Mesothelial cell of epicardium (in vitro differentiated cells): ENCODE data around the gene SDR9C7. TPM values are rescaled to one million over a fixed set of nuclear protein-coding genes. Genes with fewer than 3 reads are reported as not detected.
"Not testable (repeated sequence)": the region's sequence is repeated elsewhere in the genome, so short reads cannot be mapped to it uniquely, and the experiment has no call there.

Experiments used
- DNase-seq, 2 experiments: peaks; one replicate each; pipeline ENCODE4 v3.0.0; 2021; ENCODE audit warnings: low spot score in 2 of 2; ENCODE audit not compliant: unreplicated experiment in 2 of 2
- H3K27ac Mint-ChIP-seq: 2 replicates; pipeline ENCODE4 v1.8.0; 2021; ENCODE audit warnings: mixed read lengths
- H3K27me3 Mint-ChIP-seq: 2 replicates; pipeline ENCODE4 v1.8.0; 2021; ENCODE audit warnings: low read depth, mixed read lengths
- H3K36me3 Mint-ChIP-seq: 2 replicates; pipeline ENCODE4 v1.8.0; 2021; ENCODE audit warnings: mixed read lengths
- H3K4me1 Mint-ChIP-seq: 2 replicates; pipeline ENCODE4 v1.8.0; 2021; ENCODE audit warnings: mixed read lengths
- H3K4me3 Mint-ChIP-seq: 2 replicates; pipeline ENCODE4 v1.8.0; 2021; ENCODE audit warnings: mild to moderate bottlenecking, moderate library complexity, mixed read lengths
- H3K9me3 Mint-ChIP-seq: 2 replicates; pipeline ENCODE4 v1.8.0; 2021; ENCODE audit warnings: mixed read lengths
- total RNA-seq: library from RNA; stranded (reverse); gene quantifications from 3 replicates; pipeline ENCODE4 v1.2.1, GENCODE V29; 2021
- TF ChIP-seq, protein P1 (sequence below): fragments of 200-600 bp; sonication (generic); IDR thresholded peaks from one replicate; pipeline ENCODE4 v1.5.0; 2021; ENCODE audit warnings: antibody characterized with exemption; ENCODE audit not compliant: unreplicated experiment

Gene SDR9C7
- total RNA-seq, 1 donor from 2014 or later = 0.40 TPM

GRCh38 chr12:56921346-56921745, 12.9 kb downstream of the SDR9C7 start:
- Mint-ChIP-seq H3K27me3 (peaks cover 16% of the 10 kb centered on the region), H3K36me3 (no peaks in the 10 kb centered on the region), H3K4me3 (no peak overlapping the region), H3K27ac (no peak overlapping the region), H3K9me3 (peaks cover 10% of the 10 kb centered on the region), H3K4me1 (no peaks in the 10 kb centered on the region)
- DNase-seq = no peak
- TF ChIP-seq, protein P1, sequence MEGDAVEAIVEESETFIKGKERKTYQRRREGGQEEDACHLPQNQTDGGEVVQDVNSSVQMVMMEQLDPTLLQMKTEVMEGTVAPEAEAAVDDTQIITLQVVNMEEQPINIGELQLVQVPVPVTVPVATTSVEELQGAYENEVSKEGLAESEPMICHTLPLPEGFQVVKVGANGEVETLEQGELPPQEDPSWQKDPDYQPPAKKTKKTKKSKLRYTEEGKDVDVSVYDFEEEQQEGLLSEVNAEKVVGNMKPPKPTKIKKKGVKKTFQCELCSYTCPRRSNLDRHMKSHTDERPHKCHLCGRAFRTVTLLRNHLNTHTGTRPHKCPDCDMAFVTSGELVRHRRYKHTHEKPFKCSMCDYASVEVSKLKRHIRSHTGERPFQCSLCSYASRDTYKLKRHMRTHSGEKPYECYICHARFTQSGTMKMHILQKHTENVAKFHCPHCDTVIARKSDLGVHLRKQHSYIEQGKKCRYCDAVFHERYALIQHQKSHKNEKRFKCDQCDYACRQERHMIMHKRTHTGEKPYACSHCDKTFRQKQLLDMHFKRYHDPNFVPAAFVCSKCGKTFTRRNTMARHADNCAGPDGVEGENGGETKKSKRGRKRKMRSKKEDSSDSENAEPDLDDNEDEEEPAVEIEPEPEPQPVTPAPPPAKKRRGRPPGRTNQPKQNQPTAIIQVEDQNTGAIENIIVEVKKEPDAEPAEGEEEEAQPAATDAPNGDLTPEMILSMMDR = no peak

DNA sequence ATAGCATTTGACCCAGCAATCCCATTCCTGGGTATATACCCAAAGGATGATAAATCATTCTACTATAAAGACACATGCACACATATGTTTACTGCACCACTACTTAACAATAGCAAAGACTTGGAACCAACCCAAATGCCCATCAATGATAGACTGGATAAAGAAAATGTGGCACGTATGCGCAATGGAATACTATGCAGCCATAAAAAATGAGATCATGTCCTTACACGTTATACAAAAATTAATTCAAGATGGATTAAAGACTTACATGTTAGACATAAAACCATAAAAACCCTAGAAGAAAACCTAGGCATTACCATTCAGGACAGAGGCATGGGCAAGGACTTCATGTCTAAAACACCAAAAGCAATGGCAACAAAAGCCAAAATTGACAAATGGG, 16.1 kb downstream of the SDR9C7 start:
- not testable (repeated sequence) for DNase-seq, H3K27ac Mint-ChIP-seq, H3K4me1 Mint-ChIP-seq, H3K4me3 Mint-ChIP-seq, H3K9me3 Mint-ChIP-seq, H3K36me3 Mint-ChIP-seq
- peaks cover 12% of the 10 kb centered on the region for H3K27me3 Mint-ChIP-seq

GRCh38 chr12:56916996-56917333, 17.2 kb downstream of the SDR9C7 start:
- no peak for DNase-seq
- Mint-ChIP-seq H3K27ac (no peak overlapping the region), H3K9me3 (peaks cover 10% of the 10 kb centered on the region), H3K36me3 (no peaks in the 10 kb centered on the region), H3K27me3 (peaks cover 12% of the 10 kb centered on the region), H3K4me3 (no peak overlapping the region), H3K4me1 (no peaks in the 10 kb centered on the region)
- TF ChIP-seq, protein P1 = no peak

- no peaks in the 10 kb centered on the region for H3K4me1 Mint-ChIP-seq
- no peak for DNase-seq
- H3K36me3 Mint-ChIP-seq = no peaks in the 10 kb centered on the region
- no peak overlapping the region for H3K4me3 Mint-ChIP-seq
- peaks cover 12% of the 10 kb centered on the region for H3K27me3 Mint-ChIP-seq
- TF ChIP-seq, protein P1 = no peak
- no peak overlapping the region for H3K27ac Mint-ChIP-seq
- H3K9me3 Mint-ChIP-seq = peaks cover 10% of the 10 kb centered on the region
Measured at GRCh38 chr12:56916296-56916995, 17.8 kb downstream of the SDR9C7 start.

GRCh38 chr12:56914724-56915123, 19.5 kb downstream of the SDR9C7 start:
- peaks cover 15% of the 10 kb centered on the region for H3K9me3 Mint-ChIP-seq
- no peak overlapping the region for H3K4me3 Mint-ChIP-seq
- TF ChIP-seq, protein P1 = no peak
- no peak overlapping the region for H3K27ac Mint-ChIP-seq
- DNase-seq = no peak
- peaks cover 10% of the 10 kb centered on the region for H3K27me3 Mint-ChIP-seq
- H3K4me1 Mint-ChIP-seq = no peaks in the 10 kb centered on the region
- no peaks in the 10 kb centered on the region for H3K36me3 Mint-ChIP-seq

- no peaks in the 10 kb centered on the region for H3K36me3 Mint-ChIP-seq
- H3K27ac Mint-ChIP-seq = no peak overlapping the region
- TF ChIP-seq, protein P1 = no peak
- H3K9me3 Mint-ChIP-seq = peaks cover 17% of the 10 kb centered on the region
- no peak for DNase-seq
- H3K27me3 Mint-ChIP-seq = peaks cover 10% of the 10 kb centered on the region
- H3K4me1 Mint-ChIP-seq = no peaks in the 10 kb centered on the region
- no peak overlapping the region for H3K4me3 Mint-ChIP-seq
Measured at GRCh38 chr12:56914256-56914655, 20.0 kb downstream of the SDR9C7 start.

DNA sequence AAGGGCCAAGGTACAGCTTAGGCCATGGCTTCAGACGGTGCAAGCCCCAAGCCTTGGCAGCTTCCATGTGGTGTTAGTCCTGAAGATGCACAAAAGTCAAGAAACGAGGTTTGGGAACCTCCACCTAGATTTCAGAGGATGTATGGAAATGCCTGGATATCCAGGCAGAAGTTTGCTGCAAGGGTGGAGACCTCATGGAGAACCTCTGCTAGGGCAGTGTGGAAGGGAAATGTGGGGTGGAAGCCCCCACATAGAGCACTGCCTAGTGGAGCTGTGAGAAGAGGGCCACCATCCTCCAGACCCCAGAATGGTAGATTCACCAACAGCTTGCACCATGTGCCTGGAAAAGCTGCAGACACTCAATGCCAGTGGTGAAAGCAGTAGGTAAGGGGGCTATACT, 24.8 kb downstream of the SDR9C7 start:
- not testable (repeated sequence) for DNase-seq, H3K36me3 Mint-ChIP-seq, H3K27ac Mint-ChIP-seq, H3K27me3 Mint-ChIP-seq, H3K4me1 Mint-ChIP-seq, H3K4me3 Mint-ChIP-seq
- H3K9me3 Mint-ChIP-seq = peaks cover 24% of the 10 kb centered on the region
